Panc1 (cell line): ENCODE data around the gene SIGLEC9. TPM values are rescaled to one million over a fixed set of nuclear protein-coding genes. Genes with fewer than 3 reads are reported as not detected.

Experiments
- ATAC-seq: fragments of 200-7000 bp; cut with Tn5 transposase; 2 replicates; pipeline ENCODE4 v1.9.1; 2020; ENCODE audit warnings: mild to moderate bottlenecking, moderate library complexity
- BruUV-seq: library from RNA; stranded (reverse); fragments of 400-500 nt; replicated peaks from 2 replicates; lab custom pipeline; 2021; lab: Mats Ljungman, UMichigan
- CTCF ChIA-PET: fragments of 300-600 bp; sonication (Branson Sonifier 250); formaldehyde crosslinking; loops from one replicate; lab custom pipeline; 2022; ENCODE audit warnings: antibody characterized with exemption; lab: Charles Lee
- POLR2A ChIA-PET: fragments of 300-600 bp; sonication (Branson Sonifier 250); formaldehyde crosslinking; loops from one replicate; lab custom pipeline; 2022; ENCODE audit warnings: antibody characterized with exemption; lab: Charles Lee
- DNase-seq: peaks from one replicate; pipeline ENCODE4 v3.0.0-alpha.2; 2010; ENCODE audit warnings: low read depth, low spot score
- H3K27ac ChIP-seq: 2 replicates; pipeline ENCODE4 v1.5.1; 2011; ENCODE audit warnings: mild to moderate bottlenecking, low read length, inconsistent platforms
- H3K27me3 ChIP-seq: fragments of 200-500 bp; sonication (Bioruptor generic); 2 replicates; pipeline ENCODE4 v1.6.0; 2014; ENCODE audit warnings: low read length, inconsistent platforms; ENCODE audit not compliant: control insufficient read depth, insufficient read depth
- H3K36me3 ChIP-seq: fragments of 200-500 bp; sonication (Bioruptor generic); 2 replicates; pipeline ENCODE4 v1.5.1; 2014; ENCODE audit warnings: inconsistent platforms, mild to moderate bottlenecking, low read length, moderate library complexity; ENCODE audit not compliant: control insufficient read depth, insufficient read depth
- H3K4me1 ChIP-seq: 2 replicates; pipeline ENCODE4 v1.5.1; 2011; ENCODE audit warnings: inconsistent platforms, mild to moderate bottlenecking, low read length, moderate library complexity; ENCODE audit not compliant: control insufficient read depth, insufficient read depth
- H3K4me3 ChIP-seq, 2 experiments: 2 replicates each; pipeline ENCODE4 v1.5.1; 2011 to 2012; ENCODE audit warnings: low read depth in 2 of 2, low read length in 2 of 2, mild to moderate bottlenecking in 2 of 2, inconsistent platforms in 1 of 2, moderate library complexity in 1 of 2
- H3K9me3 ChIP-seq: fragments of 200-500 bp; sonication (Bioruptor generic); 2 replicates; pipeline ENCODE4 v1.5.1; 2014; ENCODE audit warnings: low read depth, mild to moderate bottlenecking, inconsistent platforms, low read length, moderate library complexity; ENCODE audit not compliant: control insufficient read depth, insufficient read depth
- CTCF ChIP-seq: fragments of 450-650 bp; IDR thresholded peaks from 2 replicates; pipeline ENCODE4 v1.5.1; 2017; ENCODE audit warnings: mild to moderate bottlenecking
- POLR2AphosphoS5 ChIP-seq: IDR thresholded peaks from 2 replicates; pipeline ENCODE4 v1.6.1; 2012; ENCODE audit warnings: mild to moderate bottlenecking, low read depth, low read length, moderate library complexity
- REST ChIP-seq, 2 experiments: IDR thresholded peaks; 2 replicates each; pipeline ENCODE4 v1.6.1; 2011 to 2012; ENCODE audit warnings: low read depth in 2 of 2, control low read depth in 1 of 2, low read length in 1 of 2, mild to moderate bottlenecking in 1 of 2, moderate library complexity in 1 of 2; ENCODE audit not compliant: insufficient read depth in 1 of 2
- SIN3A ChIP-seq: IDR thresholded peaks from 2 replicates; pipeline ENCODE4 v1.6.1; 2012; ENCODE audit warnings: low read depth, mild to moderate bottlenecking, low read length, moderate library complexity, borderline replicate concordance; ENCODE audit not compliant: insufficient read depth
- TCF7L2 ChIP-seq: IDR thresholded peaks from 2 replicates; pipeline ENCODE4 v1.6.1; 2011; ENCODE audit warnings: mild to moderate bottlenecking, low read depth, low read length, inconsistent platforms
- in situ Hi-C: cut with HindIII; loops from 2 replicates; pipeline ENCODE4 v1.10.0; 2016; ENCODE audit warnings: low sequenced_read_pairs, low pct_unique_long_range_greater_than_20kb
- intact Hi-C: fragments of 100-400 bp; cut with micrococcal nuclease; formaldehyde crosslinking; loops from one replicate; pipeline ENCODE4 v1.10.0; 2022; ENCODE audit not compliant: unreplicated experiment
- total RNA-seq: library from RNA; stranded (reverse); gene quantifications from one replicate; pipeline ENCODE4 v1.2.1, GENCODE V29; 2021; ENCODE audit not compliant: unreplicated experiment

The SIGLEC9 gene
- total RNA-seq, 1 experiment from 2014 or later, result not detected

GRCh38 chr19:51101171-51101865 lies 23.4 kb upstream of the SIGLEC9 start:
- in situ Hi-C loops (no loop called here), intact Hi-C loops (no loop called here)
- Histone ChIP-seq H3K36me3 (no peaks in the 10 kb centered on the region), H3K9me3 (no peaks in the 10 kb centered on the region), H3K4me3 (no peak overlapping the region), H3K27me3 (no peaks in the 10 kb centered on the region), H3K4me1 (no peaks in the 10 kb centered on the region), H3K27ac (no peak overlapping the region)
- ATAC-seq, result no peak
- BruUV-seq, result no TSS peak
- TF ChIP-seq CTCF, result no peak
- CTCF ChIA-PET, result no interaction called here
- DNase-seq, result no peak
- POLR2A ChIA-PET, result no interaction called here

- Histone ChIP-seq H3K27ac (no peak overlapping the region), H3K36me3 (no peaks in the 10 kb centered on the region; the same call in 1 of the 2 replicates), H3K9me3 (no peaks in the 10 kb centered on the region), H3K27me3 (no peaks in the 10 kb centered on the region), H3K4me1 (0 out of 2 replicates have a peak, but pooled peaks cover 3% of the 10 kb centered on the region), H3K4me3 (no peak overlapping the region)
- DNase-seq, result no peak
- no peak for ATAC-seq
- ChIA-PET CTCF (no interaction called here), POLR2A (no interaction called here)
- no peak for TF ChIP-seq TCF7L2
- intact Hi-C loops (no loop called here), in situ Hi-C loops (no loop called here)
- no TSS peak for BruUV-seq
Measured at GRCh38 chr19:51102991-51103390, 21.7 kb upstream of the SIGLEC9 start.

GRCh38 chr19:51103926-51104341 lies 20.8 kb upstream of the SIGLEC9 start:
- Histone ChIP-seq H3K36me3 (no peaks in the 10 kb centered on the region; the same call in 1 of the 2 replicates), H3K27me3 (no peaks in the 10 kb centered on the region), H3K4me3 (no peak overlapping the region), H3K9me3 (no peaks in the 10 kb centered on the region), H3K27ac (no peak overlapping the region), H3K4me1 (0 out of 2 replicates have a peak, but pooled peaks cover 3% of the 10 kb centered on the region)
- intact Hi-C loops, result no loop called here
- in situ Hi-C loops, result no loop called here
- TF ChIP-seq CTCF (no peak), SIN3A (no peak), POLR2AphosphoS5 (no peak), TCF7L2 (no peak), REST (IDR thresholded peaks at IDR 0.05; ENCODE audit: insufficient read depth in 1 of 2, low read depth in 2 of 2, low read length in 1 of 2) (no peak)
- ChIA-PET CTCF (interaction anchor here (0.6 kb wide), 1 partner anchor 10 kb away, joined by 6 read pairs; no protein-coding TSS in a partner anchor), POLR2A (no interaction called here)
- ATAC-seq (no peak), DNase-seq (no peak)
- BruUV-seq, result no TSS peak
